Activated CD4-positive, alpha-beta T cell treated with anti-CD3 and anti-CD28 coated beads for 48 hours (primary cell): ENCODE results near the gene CLEC4F.

Experiments used
- DNase-seq: peaks from one replicate; pipeline ENCODE4 v3.0.0-alpha.2; 2020

CLEC4F gene

DNA sequence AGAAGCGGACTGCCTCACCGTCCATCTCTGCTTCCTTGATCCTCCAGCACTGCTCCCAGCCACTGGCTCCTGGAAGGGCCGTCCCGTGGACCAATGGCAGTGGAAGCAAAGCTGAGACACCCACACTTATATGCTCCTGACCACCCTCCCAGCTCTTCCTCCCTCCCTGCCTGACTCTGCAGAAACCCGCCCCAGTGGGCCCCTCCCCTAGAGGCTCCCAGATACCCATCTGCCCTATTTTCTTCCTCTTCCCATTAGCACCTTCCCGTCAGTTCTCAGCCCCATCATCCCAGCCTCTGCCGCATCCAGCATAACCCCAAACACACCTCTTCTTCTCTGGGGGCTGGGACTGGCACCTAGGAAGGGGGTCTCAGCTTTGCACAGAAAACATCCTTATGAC, at the start of gene CLEC4F:
TSS of gene CLEC4F (minus strand) at position 101 of the 400 bp plus-strand sequence. CDS start at position 25, 76 bp downstream.
- no peak for DNase-seq

GRCh38 chr2:70868970-70869369, 48.6 kb upstream of the CLEC4F start:
- DNase-seq: no peak

DNA sequence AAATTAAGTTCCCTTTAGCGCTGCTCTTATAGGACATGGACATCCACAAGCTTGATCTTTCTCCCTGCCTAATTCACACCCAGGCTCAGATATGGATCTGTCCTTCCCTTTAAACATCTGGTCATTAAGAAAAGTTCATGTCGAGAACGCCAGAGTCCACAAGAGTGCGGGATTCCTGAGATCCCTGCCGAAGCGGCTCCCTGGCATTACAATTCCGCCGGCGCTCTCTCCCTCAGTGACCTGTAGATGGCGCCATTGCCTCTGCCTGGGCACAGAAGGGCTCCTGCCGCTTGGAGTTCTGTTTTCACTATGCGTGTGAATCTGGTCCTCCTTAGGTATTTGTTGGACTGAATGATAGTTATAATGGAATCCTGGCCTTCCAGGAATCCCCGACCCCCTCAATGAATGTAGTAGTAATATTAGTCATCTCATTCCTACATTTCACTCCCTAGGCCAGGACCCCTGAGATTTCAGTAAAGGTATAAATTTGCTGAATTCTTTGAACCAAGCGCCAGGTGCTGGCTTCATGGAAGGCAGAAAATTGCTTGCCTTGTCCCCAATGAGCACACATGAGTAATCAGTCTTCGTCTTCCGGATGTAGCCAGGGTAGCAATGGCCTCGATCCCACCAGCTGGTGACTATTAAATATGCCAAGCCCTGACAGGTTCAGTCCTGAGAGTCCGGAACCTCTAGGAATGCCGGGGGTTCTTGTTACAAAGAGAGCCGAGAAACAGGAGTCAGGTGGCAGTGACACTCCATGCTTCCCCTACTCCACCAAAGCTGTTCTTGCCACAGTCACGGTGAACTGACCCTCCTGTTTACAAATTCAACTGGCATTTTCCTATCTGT, 41.6 kb upstream of the CLEC4F start:
- DNase-seq: peak; percentile 81

GRCh38 chr2:70855667-70856066, 35.3 kb upstream of the CLEC4F start:
- DNase-seq: no peak

DNA sequence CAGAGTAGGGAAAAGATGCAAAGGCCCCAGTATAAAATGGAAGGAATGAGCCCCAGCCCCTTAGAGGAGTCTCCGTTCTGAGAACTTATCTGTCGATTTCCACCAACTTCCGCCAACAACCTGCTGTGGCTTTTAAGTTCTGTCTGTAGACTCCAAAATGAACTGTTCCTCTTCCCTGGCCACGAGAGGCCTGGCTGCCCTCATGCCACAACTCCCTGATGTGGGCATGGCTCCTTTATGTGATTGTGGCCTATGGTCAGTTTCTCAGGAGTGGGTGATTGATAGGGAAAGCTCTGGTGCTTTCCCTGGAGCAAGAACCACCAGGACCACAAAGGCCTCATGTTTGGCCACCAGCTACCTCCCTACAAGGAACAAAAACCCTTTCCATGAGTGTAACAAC, 34.0 kb upstream of the CLEC4F start:
- no peak for DNase-seq

- DNase-seq: no peak
Observed at GRCh38 chr2:70852824-70853223, 32.4 kb upstream of the CLEC4F start.

DNA sequence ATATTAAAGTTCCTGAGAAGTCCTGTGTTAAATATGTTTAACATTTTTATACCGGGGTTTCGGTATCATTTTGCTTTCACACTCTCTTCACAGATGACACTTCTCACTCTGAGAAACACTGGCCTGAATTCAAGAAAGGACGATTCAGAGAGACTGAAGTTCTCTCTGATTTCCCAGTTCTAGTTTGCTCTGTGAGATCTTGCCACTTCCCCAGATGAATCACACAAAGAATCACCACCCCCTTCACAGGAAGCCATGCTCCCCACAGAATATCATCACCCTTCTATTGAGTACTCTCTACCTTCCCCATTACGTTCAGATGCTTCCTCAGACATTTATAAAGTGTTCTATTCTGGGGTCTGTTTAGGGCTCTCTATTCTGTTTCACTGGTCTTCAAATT, 31.3 kb upstream of the CLEC4F start:
- peak; percentile 42 for DNase-seq

DNA sequence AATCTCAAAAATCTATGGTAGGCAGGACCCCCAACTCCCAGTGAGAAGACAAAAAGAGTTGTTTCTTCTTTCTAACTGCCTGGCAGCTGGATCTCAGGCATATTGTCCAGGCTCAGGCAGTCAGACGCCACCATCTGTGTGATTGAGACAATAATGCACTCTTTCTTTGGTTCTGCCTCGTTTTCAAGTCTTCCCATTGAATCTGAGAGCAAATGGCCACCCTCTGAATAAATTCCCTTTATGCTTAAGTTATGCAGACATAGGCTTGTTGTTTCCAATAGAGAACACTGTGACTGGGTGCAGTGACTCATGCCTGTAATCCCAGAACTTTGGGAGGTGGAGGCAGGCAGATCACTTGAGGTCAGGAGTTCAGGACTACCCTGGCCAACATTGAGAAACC, 30.5 kb upstream of the CLEC4F start:
- DNase-seq: no peak

DNA sequence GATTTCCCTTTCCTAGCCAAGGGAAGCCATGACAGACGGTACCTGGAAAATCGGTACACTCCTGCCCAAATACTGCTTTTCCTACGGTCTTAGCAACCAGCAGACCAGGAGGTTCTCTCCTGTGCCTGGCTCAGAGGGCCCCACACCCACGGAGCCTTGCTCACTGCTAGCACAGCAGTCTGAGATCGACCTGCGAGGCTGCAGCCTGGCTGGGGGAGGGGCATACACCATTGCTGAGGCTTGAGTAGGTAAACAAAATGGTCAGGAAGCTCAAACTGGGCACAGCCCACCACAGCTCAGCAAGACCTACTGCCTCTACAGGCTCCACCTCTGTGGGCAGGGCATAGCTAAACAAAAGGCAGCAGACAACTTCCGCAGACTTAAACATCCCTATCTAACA, 22.0 kb upstream of the CLEC4F start:
- no peak for DNase-seq

DNA sequence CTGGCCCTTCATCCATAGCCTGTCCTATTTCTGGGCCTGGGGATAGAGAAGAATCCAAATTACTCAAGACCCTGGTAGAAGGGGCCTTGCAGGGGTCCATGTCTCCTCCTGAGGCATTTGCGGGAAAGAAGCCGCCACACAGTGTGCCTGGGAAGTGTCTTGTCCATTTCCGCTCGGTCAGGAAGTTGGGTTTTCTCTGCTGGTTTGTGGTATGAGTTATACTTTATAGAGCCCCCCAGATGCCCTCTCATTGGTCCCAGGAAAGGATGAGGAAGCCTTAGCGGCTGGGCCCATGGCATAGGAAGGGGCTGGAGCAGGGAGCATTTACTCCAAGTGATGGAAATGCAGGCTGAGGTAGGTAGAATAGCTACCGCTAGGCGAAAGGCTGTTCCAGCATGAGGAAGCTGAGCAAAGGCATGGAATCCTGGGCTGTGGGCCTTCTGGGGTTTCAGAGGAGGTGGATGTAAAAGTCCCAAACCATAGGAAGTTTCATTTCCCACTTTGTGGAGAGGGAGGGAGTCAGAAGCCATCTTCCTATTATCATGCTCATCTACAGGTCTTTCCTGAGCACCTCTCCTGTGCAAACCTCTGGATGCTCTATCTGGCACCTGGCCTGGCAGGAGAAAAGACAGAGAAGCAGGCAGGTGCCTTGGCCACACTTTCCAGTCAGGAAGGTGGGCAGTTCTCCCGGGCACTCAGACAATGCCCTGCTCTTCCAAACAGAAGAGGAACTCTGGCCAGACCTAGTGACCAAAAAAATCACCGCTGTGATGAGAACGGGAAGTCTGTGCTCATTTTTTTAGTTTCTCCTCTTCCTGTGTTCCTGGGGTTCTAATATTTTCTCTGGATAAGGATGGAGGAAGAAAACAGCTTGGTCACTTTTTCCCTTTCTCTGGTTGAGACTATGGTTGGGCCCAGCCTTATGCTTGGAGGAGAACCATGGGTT, 17.9 kb upstream of the CLEC4F start:
- DNase-seq: no peak

DNA sequence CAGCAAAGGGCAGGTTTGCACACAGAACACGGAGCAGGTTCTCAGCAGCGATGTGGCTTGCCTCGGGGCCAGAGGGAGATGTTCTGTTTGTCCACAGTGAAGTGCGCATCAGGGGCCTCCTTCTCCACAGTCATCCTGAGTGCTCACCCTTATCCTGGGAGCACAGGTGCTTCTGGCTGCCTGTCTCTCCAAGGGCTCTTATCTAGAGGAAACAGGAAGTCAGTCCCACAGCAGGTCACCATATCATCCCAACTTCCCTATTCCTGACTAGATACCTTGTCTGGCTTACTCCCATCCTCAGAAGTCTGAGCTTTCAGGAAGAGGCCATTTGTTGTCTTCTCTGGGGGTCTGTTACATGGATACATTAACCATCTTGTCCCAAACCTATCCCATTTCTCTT, 15.2 kb upstream of the CLEC4F start, which contains the start of gene CD207:
TSS of gene CD207 (minus strand) at position 174 of the 400 bp plus-strand sequence. CDS start at position 134, 40 bp downstream.
- no peak for DNase-seq

GRCh38 chr2:70834881-70835280, 14.5 kb upstream of the CLEC4F start:
- DNase-seq: no peak

- no peak for DNase-seq
Observed at GRCh38 chr2:70834106-70834505, 13.7 kb upstream of the CLEC4F start.

DNA sequence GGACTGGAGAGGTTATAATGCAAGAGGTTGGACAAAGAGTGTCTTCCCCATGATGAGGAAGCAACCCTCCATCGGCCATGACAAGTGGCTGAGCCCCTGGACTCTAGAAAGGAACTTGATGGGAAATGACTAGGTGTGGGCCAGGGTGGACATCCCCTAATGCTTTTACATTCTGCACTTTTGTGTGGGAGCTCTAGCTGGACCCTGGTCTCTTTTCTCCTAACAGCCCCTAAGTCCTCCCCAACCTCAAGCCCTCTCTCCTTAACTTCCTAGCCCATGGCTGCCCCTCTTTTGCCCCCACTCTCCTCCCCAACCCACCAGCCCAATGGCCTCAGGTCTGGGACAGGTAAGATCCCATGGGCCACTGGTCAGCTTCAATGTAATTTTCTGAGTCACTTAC, 12.8 kb upstream of the CLEC4F start:
- no peak for DNase-seq

- no peak for DNase-seq
Observed at GRCh38 chr2:70832386-70832785, 12.0 kb upstream of the CLEC4F start.

DNA sequence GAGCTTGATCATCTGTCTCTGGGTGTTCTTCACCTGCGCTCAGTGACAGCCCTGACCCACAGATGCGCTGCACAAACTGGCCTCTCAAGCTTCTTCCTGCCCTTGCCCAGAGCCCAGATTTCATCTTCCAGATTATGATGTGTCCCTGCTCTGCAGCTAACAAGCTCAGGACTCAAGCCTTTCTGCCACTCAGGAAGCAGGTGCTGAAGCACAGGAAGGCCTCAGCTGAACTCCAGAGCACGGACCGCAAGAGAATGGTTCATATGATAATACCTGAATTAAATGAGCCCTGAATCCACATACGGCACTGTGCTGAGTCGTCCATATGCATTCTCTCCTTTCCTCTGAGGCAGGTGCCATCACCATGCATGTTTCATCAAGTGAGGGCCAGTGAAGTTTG, 11.5 kb upstream of the CLEC4F start:
- no peak for DNase-seq

GRCh38 chr2:70830366-70830765, 10.0 kb upstream of the CLEC4F start:
- DNase-seq: no peak

- no peak for DNase-seq
Observed at GRCh38 chr2:70829916-70830315, 9.5 kb upstream of the CLEC4F start.

- no peak for DNase-seq
Observed at GRCh38 chr2:70828914-70829824, 8.8 kb upstream of the CLEC4F start.

GRCh38 chr2:70828115-70828514, 7.7 kb upstream of the CLEC4F start:
- DNase-seq: no peak

GRCh38 chr2:70827388-70827787, 7.0 kb upstream of the CLEC4F start:
- DNase-seq: no peak

DNA sequence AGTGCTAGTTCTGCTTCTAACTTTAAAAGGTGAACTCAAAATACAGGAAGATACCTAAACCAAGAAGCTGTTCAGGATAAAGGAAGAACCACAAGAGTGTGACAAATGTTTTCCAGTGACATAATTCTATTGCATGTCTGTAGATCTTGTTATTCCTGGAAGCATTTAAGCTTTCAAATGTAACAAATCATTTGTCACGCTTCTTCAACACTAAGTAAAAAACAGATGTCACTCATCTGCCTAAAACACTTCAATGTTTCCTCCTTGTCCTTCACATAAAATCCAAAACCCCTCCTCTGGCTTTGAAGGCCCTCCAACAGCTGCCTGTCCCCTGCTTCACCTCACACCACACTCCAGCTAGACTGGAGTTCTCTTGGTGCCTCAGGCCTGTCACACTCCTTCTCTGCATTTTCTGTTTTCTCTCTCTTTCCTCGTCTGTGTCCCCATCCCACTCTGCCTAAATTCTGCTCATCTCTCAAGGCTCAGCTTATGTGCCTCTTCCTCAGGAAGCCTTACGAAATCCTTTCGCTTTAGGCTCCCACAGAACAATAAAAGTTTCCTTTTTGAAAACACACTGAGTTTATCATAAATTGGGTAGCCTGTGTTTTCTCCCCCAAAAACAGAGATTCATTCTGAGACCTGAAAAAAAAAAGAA, 6.4 kb upstream of the CLEC4F start:
- DNase-seq: no peak
